Islet precursor cell (in vitro differentiated cells): ENCODE data around the gene NEU4.
A peak's percentile ranks its signal among the peaks of the same experiment; 100 is the strongest.
"Not testable (repeated sequence)": the region's sequence is repeated elsewhere in the genome, so short reads cannot be mapped to it uniquely, and the experiment has no call there.

Experiments used
- DNase-seq: peaks from one replicate; pipeline ENCODE4 v3.0.0-alpha.2; 2018

Gene NEU4

GRCh38 chr2:241775223-241776177 lies 33.5 kb upstream of the NEU4 start:
- DNase-seq = peak; percentile 48

GRCh38 chr2:241776336-241777169 lies 32.4 kb upstream of the NEU4 start, which contains the start of gene GAL3ST2:
Gene GAL3ST2, plus strand, starts transcription at chr2:241776822. Its CDS starts 134 bp downstream, at chr2:241776956.
- no peak for DNase-seq

GRCh38 chr2:241777170-241777685 lies 31.8 kb upstream of the NEU4 start:
- no peak for DNase-seq

GRCh38 chr2:241777686-241778627 lies 31.0 kb upstream of the NEU4 start:
- DNase-seq = no peak

GRCh38 chr2:241780939-241781569 lies 27.9 kb upstream of the NEU4 start:
- no peak for DNase-seq

GRCh38 chr2:241782053-241782452 lies 26.9 kb upstream of the NEU4 start:
- DNase-seq = not testable (repeated sequence)

GRCh38 chr2:241788135-241788534 lies 20.9 kb upstream of the NEU4 start:
- DNase-seq = no peak

GRCh38 chr2:241788572-241788971 lies 20.4 kb upstream of the NEU4 start:
- no peak for DNase-seq

GRCh38 chr2:241791385-241791784 lies 17.6 kb upstream of the NEU4 start:
- not testable (repeated sequence) for DNase-seq

GRCh38 chr2:241793385-241793784 lies 15.6 kb upstream of the NEU4 start:
- no peak for DNase-seq

- DNase-seq = no peak
Observed at GRCh38 chr2:241794250-241794823, 14.7 kb upstream of the NEU4 start.

- DNase-seq = no peak
Observed at GRCh38 chr2:241795021-241795999, 13.7 kb upstream of the NEU4 start.

GRCh38 chr2:241796209-241796608 lies 12.8 kb upstream of the NEU4 start:
- no peak for DNase-seq

- no peak for DNase-seq
Observed at GRCh38 chr2:241796610-241797138, 12.3 kb upstream of the NEU4 start.

- no peak for DNase-seq
Observed at GRCh38 chr2:241797441-241798080, 11.4 kb upstream of the NEU4 start.

GRCh38 chr2:241798081-241798630 lies 10.8 kb upstream of the NEU4 start:
- no peak for DNase-seq

- DNase-seq = no peak
Observed at GRCh38 chr2:241798631-241799521, 10.1 kb upstream of the NEU4 start.
